Body of pancreas (tissue), 4 donors: Measurements from ENCODE around the gene TBC1D4.

ENCODE experiments used
- CTCF ChIP-seq, 7 experiments: fragments of 450-650 bp in 4 of 7; fragments of 200-600 bp in 3 of 7; sonication (generic) in 3 of 7; IDR thresholded peaks; one replicate each; pipeline ENCODE4 v1.5.1; 2016 to 2019; ENCODE audit warnings: antibody characterized with exemption in 7 of 7
- POLR2A ChIP-seq, 3 donors: fragments of 450-650 bp; IDR thresholded peaks; one replicate each; pipeline ENCODE4 v1.6.1; 2016; ENCODE audit warnings: antibody characterized with exemption in 3 of 3, mild to moderate bottlenecking in 2 of 3

- TF ChIP-seq POLR2A (IDR thresholded peaks at IDR 0.05) (no peak), CTCF (IDR thresholded peaks at IDR 0.05) (no peak)
Measured at GRCh38 chr13:75363371-75363770, 118.6 kb downstream of the TBC1D4 start.
